HCT116 (cell line): ENCODE data around the gene EP300.

ENCODE experiments used
- CEBPB ChIP-seq: IDR thresholded peaks from 2 replicates; pipeline ENCODE4 v1.6.1; 2012; ENCODE audit warnings: low read depth
- CTCF ChIP-seq, 3 experiments: fragments of 200-600 bp in 1 of 3; sonication (generic) in 1 of 3; IDR thresholded peaks in 2 of 3; conservative IDR thresholded peaks in 1 of 3; 2 replicates each; pipeline ENCODE4 v1.5.1; 2012 to 2017; ENCODE audit warnings: low read depth in 2 of 3, low read length in 2 of 3, antibody characterized with exemption in 1 of 3, borderline replicate concordance in 1 of 3, control low read depth in 1 of 3, mild to moderate bottlenecking in 1 of 3, mixed read lengths in 1 of 3, mixed run types in 1 of 3, moderate library complexity in 1 of 3; ENCODE audit not compliant: insufficient read depth in 1 of 3
- EZH2 ChIP-seq: fragments of 200-600 bp; sonication (generic); IDR thresholded peaks from 2 replicates; pipeline ENCODE4 v1.6.1; 2017; ENCODE audit warnings: antibody characterized with exemption, mixed run types
- FOSL1 ChIP-seq: IDR thresholded peaks from 2 replicates; pipeline ENCODE4 v1.6.1; 2012; ENCODE audit warnings: low read depth
- JUND ChIP-seq: IDR thresholded peaks from 2 replicates; pipeline ENCODE4 v1.6.1; 2012
- RAD21 ChIP-seq: IDR thresholded peaks from 2 replicates; pipeline ENCODE4 v1.6.1; 2012; ENCODE audit warnings: low read depth, mild to moderate bottlenecking
- SP1 ChIP-seq: IDR thresholded peaks from 2 replicates; pipeline ENCODE4 v1.6.1; 2012; ENCODE audit warnings: low read depth
- SRF ChIP-seq: IDR thresholded peaks from 2 replicates; pipeline ENCODE4 v1.6.1; 2012; ENCODE audit warnings: low read depth
- ZFX ChIP-seq: fragments of 450-650 bp; IDR thresholded peaks from 2 replicates; pipeline ENCODE4 v1.6.1; 2017

- TF ChIP-seq CTCF (IDR thresholded peaks at IDR 0.05 in 2 of 3, conservative IDR thresholded peaks at IDR 0.05 in 1 of 3; ENCODE audit: borderline replicate concordance in 1 of 3, insufficient read depth in 1 of 3, low read depth in 2 of 3, low read length in 2 of 3) = no peak
- no peak for TF ChIP-seq EZH2
- TF ChIP-seq CEBPB = no peak
- TF ChIP-seq SRF = no peak
- no peak for TF ChIP-seq SP1
- no peak for TF ChIP-seq FOSL1
- TF ChIP-seq ZFX = no peak
- no peak for TF ChIP-seq RAD21
- TF ChIP-seq JUND = no peak
These were observed 6.6 kb downstream of the EP300 start for GRCh38 chr22:41099036-41099435.
